ENCODE data around the gene DDX6.

- TF ChIP-seq, protein P1, sequence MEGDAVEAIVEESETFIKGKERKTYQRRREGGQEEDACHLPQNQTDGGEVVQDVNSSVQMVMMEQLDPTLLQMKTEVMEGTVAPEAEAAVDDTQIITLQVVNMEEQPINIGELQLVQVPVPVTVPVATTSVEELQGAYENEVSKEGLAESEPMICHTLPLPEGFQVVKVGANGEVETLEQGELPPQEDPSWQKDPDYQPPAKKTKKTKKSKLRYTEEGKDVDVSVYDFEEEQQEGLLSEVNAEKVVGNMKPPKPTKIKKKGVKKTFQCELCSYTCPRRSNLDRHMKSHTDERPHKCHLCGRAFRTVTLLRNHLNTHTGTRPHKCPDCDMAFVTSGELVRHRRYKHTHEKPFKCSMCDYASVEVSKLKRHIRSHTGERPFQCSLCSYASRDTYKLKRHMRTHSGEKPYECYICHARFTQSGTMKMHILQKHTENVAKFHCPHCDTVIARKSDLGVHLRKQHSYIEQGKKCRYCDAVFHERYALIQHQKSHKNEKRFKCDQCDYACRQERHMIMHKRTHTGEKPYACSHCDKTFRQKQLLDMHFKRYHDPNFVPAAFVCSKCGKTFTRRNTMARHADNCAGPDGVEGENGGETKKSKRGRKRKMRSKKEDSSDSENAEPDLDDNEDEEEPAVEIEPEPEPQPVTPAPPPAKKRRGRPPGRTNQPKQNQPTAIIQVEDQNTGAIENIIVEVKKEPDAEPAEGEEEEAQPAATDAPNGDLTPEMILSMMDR (IDR thresholded peaks at IDR 0.05; ENCODE audit: low read length) = no peak
- TF ChIP-seq EZH2 (optimal IDR thresholded peaks at IDR 0.05; ENCODE audit: low read depth, low read length) = no peak
Observed at GRCh38 chr11:118748056-118748455, 42.9 kb downstream of the DDX6 start.

All from MM.1S (cell line).